T follicular helper cell (primary cell): ENCODE measurements around the gene AFF3.

Experiments used
- DNase-seq: peaks from one replicate; pipeline ENCODE4 v3.0.0-alpha.2; 2020; ENCODE audit warnings: low read depth

Gene AFF3

GRCh38 chr2:99707592-99707991 is 434.8 kb downstream of the AFF3 start:
- DNase-seq, result no peak

- no peak for DNase-seq
Measured at GRCh38 chr2:99706735-99707134, 435.7 kb downstream of the AFF3 start.

DNA sequence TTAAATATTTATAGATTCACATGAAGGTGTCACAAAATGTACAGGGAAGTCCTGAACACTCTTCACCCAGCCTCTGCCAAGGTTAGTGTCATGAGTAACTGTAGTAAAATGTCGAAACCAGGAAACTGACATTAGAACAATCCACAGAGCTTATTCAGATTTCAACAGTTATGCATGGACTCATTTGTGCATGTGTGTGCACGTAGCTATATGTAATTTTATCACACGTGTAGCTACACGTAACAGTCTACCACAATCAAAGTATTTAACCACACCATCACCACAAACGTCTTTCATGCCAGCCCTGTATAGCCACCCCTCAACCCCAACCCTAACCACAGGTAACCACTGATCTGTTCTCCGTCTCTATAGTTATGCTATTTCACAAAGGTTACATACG is 440.9 kb downstream of the AFF3 start:
- no peak for DNase-seq

DNA sequence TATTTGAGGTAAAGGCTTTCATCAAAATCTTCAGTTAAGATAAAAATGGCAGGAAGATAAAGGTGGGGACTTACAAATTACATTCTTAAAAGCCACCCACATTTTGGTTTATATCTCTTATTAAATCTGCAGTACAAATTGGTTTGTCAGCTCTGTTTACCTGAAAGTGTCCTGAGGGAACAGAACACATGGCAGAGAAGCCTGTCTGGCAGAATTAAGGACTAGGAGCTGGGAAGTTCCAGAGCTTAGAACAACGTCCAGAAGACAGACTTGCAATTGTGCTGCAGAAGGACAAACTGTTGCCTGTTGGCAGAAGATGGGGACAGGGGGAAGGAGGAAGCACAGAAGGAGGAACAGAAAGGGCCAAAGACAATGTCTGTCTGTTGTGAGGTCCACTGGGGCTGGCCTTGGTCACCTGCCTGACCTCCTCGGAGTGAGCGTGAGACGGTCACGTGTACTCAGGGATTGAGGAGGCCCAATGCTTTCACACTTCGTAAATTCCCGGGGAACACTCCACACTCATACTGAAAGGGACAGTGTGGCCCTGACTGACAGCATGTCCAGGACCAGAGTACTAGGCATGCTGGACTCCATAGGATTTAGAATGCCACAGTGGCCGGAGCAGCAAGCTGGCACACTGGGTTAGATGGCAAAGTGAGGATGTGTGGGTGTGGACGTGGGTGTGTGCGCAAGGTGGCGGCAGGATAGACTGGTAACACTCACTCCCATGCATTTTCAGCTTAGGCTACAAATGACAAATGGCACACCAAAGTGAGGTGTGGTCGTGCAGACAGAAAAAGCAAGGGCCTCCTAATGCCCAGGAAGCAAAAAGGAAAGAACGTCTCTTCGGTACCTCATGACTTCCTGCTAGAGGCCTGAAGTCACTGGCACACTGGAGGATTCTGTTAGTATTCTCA is 441.6 kb downstream of the AFF3 start:
- DNase-seq, result no peak

DNA sequence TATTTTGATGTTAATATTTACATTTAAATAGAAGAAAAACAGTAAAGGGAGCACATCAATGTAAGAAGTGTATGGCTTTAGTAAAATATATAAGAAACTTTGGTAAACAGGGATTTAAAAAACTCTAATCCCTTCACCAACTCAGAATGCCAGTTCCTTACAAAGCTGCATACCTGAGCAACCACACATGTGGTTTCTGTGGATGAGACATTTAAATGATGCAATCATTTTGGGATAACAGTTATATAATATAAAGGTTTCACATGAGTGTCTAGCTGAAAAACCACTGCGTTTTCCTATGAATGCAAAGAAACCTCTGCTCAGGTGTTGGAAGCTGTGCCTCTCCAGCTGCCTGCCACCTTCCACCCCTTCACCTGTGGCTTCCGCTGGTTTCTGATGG is 443.5 kb downstream of the AFF3 start:
- DNase-seq, result no peak

GRCh38 chr2:99697811-99698568 is 444.4 kb downstream of the AFF3 start:
- DNase-seq, result no peak

DNA sequence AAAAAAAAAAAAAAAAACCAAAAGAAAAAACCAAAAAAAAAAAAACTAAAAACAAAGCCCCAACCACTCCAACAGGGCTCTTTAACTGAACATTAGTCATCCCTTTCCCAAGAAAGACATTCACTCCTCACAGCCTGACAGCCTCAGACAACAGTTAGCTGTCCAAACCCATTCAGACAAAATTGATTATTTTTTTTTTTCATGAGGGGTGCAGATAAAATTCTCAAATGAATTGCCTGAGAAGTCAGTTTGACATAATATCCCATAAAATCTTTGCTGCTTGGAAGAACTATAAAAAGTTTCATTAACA is 446.5 kb downstream of the AFF3 start:
- DNase-seq, result no peak

DNA sequence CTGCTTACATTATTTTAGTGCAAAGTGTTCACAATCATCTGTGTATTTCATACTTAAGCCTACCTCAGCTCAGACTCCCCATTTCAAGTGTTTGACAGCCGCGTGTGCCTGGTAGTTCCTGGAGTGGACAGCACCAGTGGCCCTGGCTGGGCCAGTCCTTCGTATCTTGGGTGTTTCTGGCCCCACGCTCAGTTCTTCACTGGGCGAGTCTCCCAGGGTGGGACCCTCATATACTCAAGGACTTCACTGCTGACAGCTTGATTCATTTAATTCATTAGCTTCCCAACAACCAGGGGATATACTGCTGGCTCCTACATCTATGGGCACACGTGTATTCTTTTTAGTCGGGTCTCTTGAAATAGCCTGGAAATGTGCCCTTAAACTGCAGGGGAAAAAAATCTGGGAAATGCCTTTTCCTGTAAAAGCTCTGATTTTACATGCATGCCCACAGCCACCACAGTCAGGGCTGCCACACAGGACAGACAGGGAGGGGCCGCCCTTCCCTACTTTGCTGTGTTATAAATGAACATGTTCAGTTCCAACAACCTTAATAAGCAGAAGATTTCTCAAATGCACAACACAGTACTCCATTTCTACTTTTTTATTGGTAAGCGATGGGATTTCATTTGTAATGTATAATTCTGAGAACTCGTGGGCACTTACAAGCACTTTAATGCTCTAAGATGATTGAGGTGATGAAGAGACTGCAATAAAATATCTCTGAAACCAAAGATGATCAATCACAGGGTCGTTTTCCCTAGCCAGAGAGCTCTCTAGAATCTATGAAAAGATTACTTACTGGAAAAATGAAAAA is 447.1 kb downstream of the AFF3 start:
- no peak for DNase-seq

GRCh38 chr2:99694331-99694730 is 448.1 kb downstream of the AFF3 start:
- no peak for DNase-seq

DNA sequence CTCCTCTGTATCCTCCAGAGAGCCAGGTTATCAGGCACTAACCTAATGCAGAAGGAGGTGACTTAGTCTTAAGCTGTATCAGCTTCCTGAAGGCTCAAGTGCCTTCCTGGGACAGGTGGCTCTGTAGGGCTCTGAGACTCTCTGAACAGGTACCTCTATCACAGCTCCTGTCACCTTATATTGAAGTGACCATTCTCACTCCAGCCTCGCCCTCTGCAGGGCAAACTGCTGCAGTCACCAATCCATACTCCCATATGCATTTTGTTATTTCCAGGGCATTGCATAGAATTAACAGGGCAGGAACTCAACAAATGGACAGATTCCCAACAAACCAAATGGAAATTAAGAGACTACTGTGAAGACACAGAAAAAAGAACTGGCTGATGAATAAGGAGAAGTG is 449.6 kb downstream of the AFF3 start:
- no peak for DNase-seq

DNA sequence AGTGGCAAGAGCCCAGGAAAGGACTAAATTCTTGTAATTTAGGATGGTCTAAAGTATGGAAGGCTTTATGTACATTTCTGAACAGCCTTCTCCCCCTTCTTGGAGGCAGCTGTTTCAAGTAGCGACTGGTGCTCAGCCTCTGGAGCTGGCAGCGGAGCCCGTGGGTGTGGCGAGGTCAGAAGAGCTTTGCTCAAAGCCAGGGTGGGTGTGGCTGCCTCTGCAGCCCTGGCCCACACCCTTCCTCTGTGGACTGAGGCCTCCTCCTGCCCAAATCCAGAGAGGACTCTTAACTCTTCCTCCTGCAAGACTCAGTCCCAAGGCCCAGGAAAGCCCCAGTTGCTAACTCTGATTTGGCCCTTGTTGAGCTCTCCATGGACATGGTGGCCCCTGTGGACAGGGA is 450.5 kb downstream of the AFF3 start:
- DNase-seq, result no peak

- DNase-seq, result no peak
Measured at GRCh38 chr2:99689145-99689742, 453.1 kb downstream of the AFF3 start.

GRCh38 chr2:99688699-99689098 is 453.7 kb downstream of the AFF3 start:
- no peak for DNase-seq

DNA sequence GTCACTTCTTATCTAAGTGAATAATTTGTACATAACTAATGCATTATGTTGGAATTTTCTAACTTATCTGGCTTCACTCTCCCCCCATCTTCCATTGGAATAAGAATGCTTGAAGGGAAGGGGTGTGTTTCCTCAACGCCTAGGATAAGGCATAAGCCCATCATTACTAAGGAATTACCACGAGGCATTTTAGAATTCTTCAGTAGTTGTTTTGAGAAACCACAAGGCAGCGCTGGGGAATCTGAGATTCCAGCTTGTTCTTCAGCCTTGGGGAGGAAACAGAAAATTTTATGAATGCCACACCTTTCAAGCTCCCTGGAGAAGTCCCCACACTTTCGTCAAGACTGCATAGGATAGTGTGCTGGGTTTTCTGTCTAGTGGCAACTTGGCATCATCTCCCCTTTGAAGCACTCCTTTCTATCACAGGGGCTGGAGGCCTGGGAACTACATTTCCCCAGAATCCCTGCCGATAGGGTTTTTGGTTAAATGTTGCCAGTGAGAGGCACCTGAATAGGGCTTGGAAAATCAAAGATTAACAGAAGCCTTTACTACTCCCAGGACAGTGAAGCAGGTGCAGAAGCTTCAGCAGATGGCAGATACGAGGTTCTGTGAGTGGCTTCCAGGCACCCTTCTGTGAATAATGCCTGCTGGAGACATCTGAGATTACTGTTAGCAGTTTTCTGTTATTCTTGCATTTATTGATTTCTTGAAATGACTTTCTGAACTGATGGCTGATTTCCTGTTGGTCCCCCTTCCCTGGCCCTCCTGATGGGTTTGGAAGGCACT is 459.9 kb downstream of the AFF3 start:
- DNase-seq, result no peak

DNA sequence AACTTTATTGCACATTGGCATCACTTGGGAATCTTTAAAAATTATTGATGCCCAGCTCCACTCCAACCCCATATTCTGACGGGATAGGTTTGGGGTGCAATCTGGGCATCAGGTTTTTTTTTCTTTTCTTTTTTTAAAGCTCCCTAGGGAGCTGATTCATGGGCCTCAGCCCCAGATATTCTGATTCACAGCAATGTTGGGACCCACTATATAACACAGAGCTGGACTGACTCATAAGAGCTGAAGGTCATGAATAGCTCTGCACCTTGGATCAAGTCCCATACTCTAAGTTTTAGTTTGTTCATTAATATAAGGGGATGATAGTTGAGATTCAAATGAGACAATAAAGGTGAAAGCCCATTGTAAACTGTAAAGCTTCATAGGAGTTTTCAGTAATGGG is 461.4 kb downstream of the AFF3 start:
- DNase-seq, result no peak

DNA sequence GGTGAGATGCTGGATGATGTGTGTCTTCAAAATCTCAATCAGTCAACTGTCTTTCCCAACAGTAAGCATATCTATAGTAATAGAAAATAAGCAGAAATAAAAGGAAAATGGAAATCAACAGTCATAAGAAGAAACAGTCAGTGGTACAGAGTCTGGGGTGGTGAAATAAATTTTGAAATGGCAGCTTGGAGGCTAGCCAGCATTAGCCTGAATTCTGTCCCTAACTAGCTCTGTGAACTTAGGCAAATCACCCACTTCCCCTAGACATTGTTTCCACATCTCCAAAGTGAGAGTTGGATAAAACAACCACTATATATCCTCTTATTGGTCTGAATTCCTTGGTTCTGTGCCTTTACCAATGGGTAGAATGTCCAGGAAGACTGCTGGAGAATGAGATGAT is 462.9 kb downstream of the AFF3 start:
- DNase-seq, result no peak

DNA sequence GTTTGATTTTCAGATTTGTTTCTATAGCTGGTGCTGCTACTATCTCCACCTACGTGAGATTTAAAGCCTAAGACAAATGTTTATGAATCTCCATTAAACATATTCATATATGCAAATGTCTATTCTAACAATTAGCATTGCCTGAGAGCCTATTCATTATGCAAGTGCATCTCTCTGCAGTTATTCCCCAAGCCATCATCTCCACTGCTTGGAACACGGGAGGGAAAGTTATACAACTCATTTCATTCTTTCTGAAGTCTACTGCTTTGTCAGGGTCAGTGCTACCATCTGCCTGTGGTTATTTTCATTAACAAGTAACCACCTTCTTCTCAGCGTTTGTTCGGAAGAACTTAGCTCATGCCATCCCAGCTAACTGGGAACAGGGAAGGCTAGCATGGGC is 463.8 kb downstream of the AFF3 start:
- no peak for DNase-seq

- no peak for DNase-seq
Measured at GRCh38 chr2:99677814-99678213, 464.6 kb downstream of the AFF3 start.

DNA sequence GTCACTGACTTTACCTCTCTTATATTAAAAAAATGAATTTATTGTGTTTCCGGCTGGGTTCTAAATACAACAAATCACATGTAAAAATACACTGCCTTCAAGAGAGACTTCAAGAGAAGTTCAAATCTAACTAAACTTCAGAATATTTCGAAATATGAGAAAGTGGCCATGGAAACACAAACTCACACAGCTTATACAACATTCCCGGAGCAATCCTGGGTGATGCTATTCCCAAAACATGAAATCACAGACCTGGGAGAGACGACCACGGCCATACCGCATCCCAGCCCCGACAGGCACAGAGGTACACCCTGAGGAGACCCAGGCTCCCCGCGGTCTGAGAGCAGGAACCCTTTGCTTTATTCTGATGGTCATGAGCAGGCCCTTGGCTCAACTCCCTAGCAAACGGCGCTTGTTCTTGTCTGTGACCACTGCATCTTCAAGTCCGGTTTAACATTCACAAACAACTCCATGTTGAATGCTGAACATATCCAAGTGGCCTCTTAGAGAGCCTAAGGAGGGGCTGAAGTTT is 467.2 kb downstream of the AFF3 start:
- DNase-seq, result no peak

DNA sequence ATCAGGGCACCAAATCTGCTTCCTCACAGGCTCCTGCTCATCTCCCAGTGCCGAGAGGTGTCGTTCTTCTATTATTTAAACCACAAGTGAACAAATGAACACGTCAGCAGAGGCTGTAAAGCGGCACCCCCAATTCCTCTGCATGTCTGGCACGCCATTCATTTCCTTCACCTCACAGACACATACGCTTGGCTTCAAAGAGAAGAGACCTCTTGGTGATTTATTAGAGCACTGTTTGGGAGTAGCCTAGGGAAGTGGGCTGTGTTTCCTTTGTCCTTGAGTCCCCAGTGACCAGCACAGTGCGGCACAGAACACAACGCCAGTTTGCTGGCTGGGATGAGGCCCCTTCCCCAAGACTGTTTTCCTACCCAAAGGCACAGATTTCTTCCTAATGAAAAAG is 468.3 kb downstream of the AFF3 start:
- no peak for DNase-seq

DNA sequence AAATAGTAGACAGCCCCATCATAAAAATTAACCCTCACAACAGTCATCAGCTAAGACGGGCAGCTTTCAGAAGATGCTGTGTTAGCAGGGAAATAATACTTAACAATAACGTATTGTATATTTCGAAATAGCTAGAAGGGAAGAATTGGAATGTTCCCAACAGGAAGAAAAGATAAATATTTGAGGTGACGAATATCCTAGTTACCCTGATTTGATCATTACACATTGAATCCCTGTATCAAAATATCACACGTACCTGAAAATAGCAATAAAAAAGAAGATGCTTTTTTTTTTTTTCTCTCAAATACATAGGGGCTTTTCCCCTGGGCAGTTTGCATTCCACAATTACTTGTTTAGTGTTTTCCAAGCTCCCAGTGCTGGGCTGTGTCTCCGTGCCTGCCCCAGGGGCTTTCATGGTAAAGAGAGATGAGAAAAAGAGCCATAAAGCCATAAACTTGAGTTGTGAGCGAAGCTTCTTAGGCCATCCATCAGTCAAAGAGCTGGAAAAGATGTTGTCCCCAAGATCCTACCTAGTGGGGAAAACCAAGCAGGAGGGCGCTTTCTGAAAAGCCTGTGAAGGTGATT is 469.5 kb downstream of the AFF3 start:
- DNase-seq, result no peak
